Myocyte (in vitro differentiated cells): ENCODE measurements around the gene KREMEN1. TPM values are rescaled to one million over a fixed set of nuclear protein-coding genes. Genes with fewer than 3 reads are reported as not detected.

Experiments
- DNase-seq: peaks from one replicate; pipeline ENCODE4 v3.0.0-alpha.2; 2012; ENCODE audit warnings: low read depth
- total RNA-seq: library from RNA; depleted of rRNA; stranded (reverse); fragments of >200 nt; gene quantifications from 2 replicates; pipeline ENCODE4 v1.2.3, GENCODE V29; 2014

The KREMEN1 gene
- total RNA-seq, 1 donor from 2014 or later: 84.1 TPM

GRCh38 chr22:29183971-29184848 lies 111.4 kb downstream of the KREMEN1 start:
- DNase-seq: no peak

GRCh38 chr22:29184849-29185490 lies 112.1 kb downstream of the KREMEN1 start:
- DNase-seq: peak; percentile 9

- DNase-seq: no peak
Measured at GRCh38 chr22:29186302-29186701, 113.5 kb downstream of the KREMEN1 start.

- no peak for DNase-seq
Measured at GRCh38 chr22:29187831-29188230, 115.0 kb downstream of the KREMEN1 start.

- no peak for DNase-seq
Measured at GRCh38 chr22:29190051-29190450, 117.2 kb downstream of the KREMEN1 start.

GRCh38 chr22:29190918-29191317 lies 118.1 kb downstream of the KREMEN1 start:
- DNase-seq: no peak

- DNase-seq: no peak
Measured at GRCh38 chr22:29193021-29193420, 120.2 kb downstream of the KREMEN1 start.

- DNase-seq: no peak
Measured at GRCh38 chr22:29194184-29194583, 121.3 kb downstream of the KREMEN1 start.

- DNase-seq: no peak
Measured at GRCh38 chr22:29195118-29195963, 122.5 kb downstream of the KREMEN1 start.

GRCh38 chr22:29195964-29196666 lies 123.3 kb downstream of the KREMEN1 start:
- no peak for DNase-seq

GRCh38 chr22:29197096-29197495 lies 124.3 kb downstream of the KREMEN1 start:
- DNase-seq: no peak

- no peak for DNase-seq
Measured at GRCh38 chr22:29198240-29198639, 125.4 kb downstream of the KREMEN1 start.

GRCh38 chr22:29199702-29200400 lies 127.0 kb downstream of the KREMEN1 start:
- peak; percentile 60 for DNase-seq

- DNase-seq: no peak
Measured at GRCh38 chr22:29200901-29201300, 128.1 kb downstream of the KREMEN1 start.

GRCh38 chr22:29201782-29202181 lies 128.9 kb downstream of the KREMEN1 start:
- DNase-seq: no peak

- DNase-seq: peak; percentile 28
Measured at GRCh38 chr22:29202212-29203192, 129.7 kb downstream of the KREMEN1 start.

GRCh38 chr22:29203488-29204454 lies 130.9 kb downstream of the KREMEN1 start:
- DNase-seq: no peak
